ENCODE data around the gene HDGFL2.

HDGFL2 gene

DNA sequence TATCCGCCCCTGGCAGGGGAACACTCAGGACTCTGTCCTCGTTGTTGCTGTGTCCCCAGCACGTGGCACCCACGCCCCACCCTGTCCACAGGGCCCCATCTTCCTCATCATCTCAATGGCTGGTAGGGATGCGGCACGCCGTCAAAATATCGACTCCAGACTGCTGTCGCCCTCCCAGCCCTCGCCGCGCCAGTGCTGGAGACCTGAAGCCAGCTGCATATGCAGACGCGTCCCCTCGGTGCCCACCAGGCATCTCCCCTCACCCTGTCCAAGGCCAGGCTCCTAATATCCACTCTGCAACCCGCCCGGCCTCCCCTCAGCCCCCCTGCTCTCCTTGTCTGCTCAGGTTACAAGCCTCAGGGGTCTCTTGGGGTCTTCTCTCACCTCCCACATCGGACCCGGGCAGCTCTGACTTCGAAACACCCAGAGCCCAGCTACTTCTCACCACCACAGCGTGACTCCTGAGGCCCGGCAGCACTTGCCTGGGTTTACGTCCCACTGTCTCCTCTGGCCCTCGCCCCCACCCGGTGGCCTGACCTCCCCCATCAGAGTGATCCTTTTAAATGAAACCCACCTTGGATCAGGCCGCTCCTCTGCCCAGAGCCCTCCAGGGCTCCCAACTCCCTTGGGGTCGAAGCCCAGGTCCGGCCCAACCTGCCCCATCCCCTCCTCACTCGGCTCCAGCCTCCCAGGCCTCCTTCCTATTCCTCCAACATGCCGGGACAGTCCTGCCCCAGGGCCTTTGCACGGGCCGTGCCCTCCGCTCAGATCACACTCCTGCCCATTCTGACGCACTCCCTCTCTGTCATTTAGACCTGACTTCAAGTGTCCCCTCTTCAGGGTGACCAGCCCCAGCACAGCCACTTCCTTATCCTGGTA lies 33.7 kb downstream of the HDGFL2 start:
- H3K27me3 ChIP-seq (ENCODE audit: insufficient read depth, low read length, poor library complexity): no peaks in the 10 kb centered on the region
- H4K8ac ChIP-seq (ENCODE audit: low read depth, low read length): no peak overlapping the region
- no peak overlapping the region for H3K23ac ChIP-seq (ENCODE audit: low read length)
- H3K4me1 ChIP-seq (ENCODE audit: control insufficient read depth, low read depth, low read length): no peaks in the 10 kb centered on the region
- H3K36me3 ChIP-seq (ENCODE audit: control insufficient read depth, insufficient read depth, low read length): peaks cover 7% of the 10 kb centered on the region
- no peak overlapping the region for H4K5ac ChIP-seq (ENCODE audit: low read length)
- H3K56ac ChIP-seq (ENCODE audit: low read length): no peak overlapping the region
- no peaks in the 10 kb centered on the region for H3K79me2 ChIP-seq (ENCODE audit: control insufficient read depth, insufficient read depth, low read length)
- DNase-seq: no peak
- H3K4ac ChIP-seq (ENCODE audit: low read depth, low read length): no peak overlapping the region
- no peak overlapping the region for H2BK5ac ChIP-seq (ENCODE audit: low read length)
- H3K27ac ChIP-seq (ENCODE audit: low read depth, low read length): no peak overlapping the region
- no peak overlapping the region for H2BK15ac ChIP-seq (replicated peaks; ENCODE audit: low read depth)
- H3K18ac ChIP-seq (ENCODE audit: low read length): no peak overlapping the region
- H2AK5ac ChIP-seq (ENCODE audit: low read length): no peak overlapping the region
- H3K4me3 ChIP-seq (ENCODE audit: low read length): no peak overlapping the region
- no peak overlapping the region for H3K4me2 ChIP-seq (ENCODE audit: low read length)
- H3K79me1 ChIP-seq (ENCODE audit: low read length): no peaks in the 10 kb centered on the region
- WGBS (ENCODE audit: extremely low coverage, insufficient coverage, low lambda C conversion rate): no CpG with 5 or more reads among the region's 34 CpGs
- H3K9ac ChIP-seq (ENCODE audit: low read length): no peak overlapping the region
- H2BK120ac ChIP-seq (ENCODE audit: low read depth, low read length): no peak overlapping the region

DNA sequence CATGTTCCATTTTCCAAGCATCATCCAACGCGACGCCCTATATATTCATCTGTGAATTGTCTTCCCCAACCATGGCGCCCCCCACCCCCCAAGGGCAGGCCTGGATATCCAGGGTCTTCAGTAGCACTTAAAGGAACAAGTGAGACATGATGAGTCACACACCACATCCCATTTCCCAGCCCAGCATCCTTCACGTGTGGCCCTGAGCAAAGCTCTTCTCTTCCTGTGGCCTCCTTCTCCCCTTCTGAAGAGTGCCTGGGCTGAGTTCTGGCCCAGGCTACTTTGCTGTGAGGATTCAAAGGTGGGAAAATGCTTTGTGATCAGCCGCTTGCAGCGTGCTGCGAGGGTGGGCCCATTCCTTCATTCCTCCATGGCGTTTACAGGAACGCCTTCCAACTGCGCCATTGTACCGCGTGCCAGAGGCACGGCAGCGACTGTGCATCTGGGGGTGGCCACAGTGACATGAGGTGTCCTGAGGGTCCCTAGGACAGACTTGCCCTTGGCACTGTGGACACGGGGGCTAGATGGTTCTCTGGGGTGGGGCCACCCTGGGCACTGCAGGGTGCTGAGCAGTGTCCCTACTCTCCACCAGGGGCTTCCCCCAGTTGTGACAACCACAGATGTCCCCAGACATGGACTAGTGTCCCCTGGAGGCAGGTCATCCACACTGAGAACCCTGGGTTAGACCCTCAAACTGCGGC lies 34.5 kb downstream of the HDGFL2 start:
- no peaks in the 10 kb centered on the region for H3K79me2 ChIP-seq (ENCODE audit: control insufficient read depth, insufficient read depth, low read length)

DNA sequence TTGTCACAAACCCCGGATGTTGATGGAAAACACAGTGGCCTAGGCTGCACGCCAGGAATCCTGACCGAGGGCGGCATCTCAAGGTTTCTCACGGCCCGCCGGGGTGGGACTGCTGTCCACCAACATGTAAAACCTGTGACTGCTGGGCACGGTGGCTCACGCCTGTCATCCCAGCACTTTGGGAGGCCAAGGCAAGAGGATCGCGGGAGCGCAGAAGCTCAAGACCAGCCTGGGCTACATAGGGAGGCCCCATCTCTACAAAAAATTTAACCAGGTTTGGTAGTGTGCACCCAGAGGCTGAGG lies 35.0 kb downstream of the HDGFL2 start:
- Histone ChIP-seq H3K79me1 (ENCODE audit: low read length) (no peaks in the 10 kb centered on the region), H3K27me3 (ENCODE audit: insufficient read depth, low read length, poor library complexity) (no peaks in the 10 kb centered on the region), H3K27ac (ENCODE audit: low read depth, low read length) (no peak overlapping the region), H3K36me3 (ENCODE audit: control insufficient read depth, insufficient read depth, low read length) (peaks cover 2% of the 10 kb centered on the region), H3K4ac (ENCODE audit: low read depth, low read length) (no peak overlapping the region), H4K5ac (ENCODE audit: low read length) (no peak overlapping the region), H3K79me2 (ENCODE audit: control insufficient read depth, insufficient read depth, low read length) (no peaks in the 10 kb centered on the region), H3K4me3 (ENCODE audit: low read length) (no peak overlapping the region), H3K56ac (ENCODE audit: low read length) (no peak overlapping the region), H2BK15ac (replicated peaks; ENCODE audit: low read depth) (no peak overlapping the region), H3K23ac (ENCODE audit: low read length) (no peak overlapping the region), H3K4me2 (ENCODE audit: low read length) (no peak overlapping the region), H3K9ac (ENCODE audit: low read length) (no peak overlapping the region), H3K18ac (ENCODE audit: low read length) (no peak overlapping the region), H2AK5ac (ENCODE audit: low read length) (no peak overlapping the region), H2BK5ac (ENCODE audit: low read length) (no peak overlapping the region), H3K4me1 (ENCODE audit: control insufficient read depth, low read depth, low read length) (no peaks in the 10 kb centered on the region), H2BK120ac (ENCODE audit: low read depth, low read length) (no peak overlapping the region), H4K8ac (ENCODE audit: low read depth, low read length) (no peak overlapping the region)
- DNase-seq: no peak
- WGBS (ENCODE audit: extremely low coverage, insufficient coverage, low lambda C conversion rate): no CpG with 5 or more reads among the region's 12 CpGs

More for the DNA sequence above, 34.5 kb downstream of the HDGFL2 start:
- no peak overlapping the region for H3K9ac ChIP-seq (ENCODE audit: low read length)
- no peak overlapping the region for H3K4me3 ChIP-seq (ENCODE audit: low read length)
- H2AK5ac ChIP-seq (ENCODE audit: low read length): no peak overlapping the region
- H3K56ac ChIP-seq (ENCODE audit: low read length): no peak overlapping the region
- no peak overlapping the region for H3K4ac ChIP-seq (ENCODE audit: low read depth, low read length)
- no peaks in the 10 kb centered on the region for H3K27me3 ChIP-seq (ENCODE audit: insufficient read depth, low read length, poor library complexity)
- no CpG with 5 or more reads among the region's 17 CpGs for WGBS (ENCODE audit: extremely low coverage, insufficient coverage, low lambda C conversion rate)
- no peak overlapping the region for H3K18ac ChIP-seq (ENCODE audit: low read length)
- no peak overlapping the region for H3K27ac ChIP-seq (ENCODE audit: low read depth, low read length)
- peaks cover 2% of the 10 kb centered on the region for H3K36me3 ChIP-seq (ENCODE audit: control insufficient read depth, insufficient read depth, low read length)
- H3K4me2 ChIP-seq (ENCODE audit: low read length): no peak overlapping the region
- DNase-seq: no peak
- H3K79me1 ChIP-seq (ENCODE audit: low read length): no peaks in the 10 kb centered on the region
- no peaks in the 10 kb centered on the region for H3K4me1 ChIP-seq (ENCODE audit: control insufficient read depth, low read depth, low read length)
- H4K5ac ChIP-seq (ENCODE audit: low read length): no peak overlapping the region
- no peak overlapping the region for H3K23ac ChIP-seq (ENCODE audit: low read length)
- H4K8ac ChIP-seq (ENCODE audit: low read depth, low read length): no peak overlapping the region
- H2BK120ac ChIP-seq (ENCODE audit: low read depth, low read length): no peak overlapping the region
- no peak overlapping the region for H2BK15ac ChIP-seq (replicated peaks; ENCODE audit: low read depth)
- H2BK5ac ChIP-seq (ENCODE audit: low read length): no peak overlapping the region

DNA sequence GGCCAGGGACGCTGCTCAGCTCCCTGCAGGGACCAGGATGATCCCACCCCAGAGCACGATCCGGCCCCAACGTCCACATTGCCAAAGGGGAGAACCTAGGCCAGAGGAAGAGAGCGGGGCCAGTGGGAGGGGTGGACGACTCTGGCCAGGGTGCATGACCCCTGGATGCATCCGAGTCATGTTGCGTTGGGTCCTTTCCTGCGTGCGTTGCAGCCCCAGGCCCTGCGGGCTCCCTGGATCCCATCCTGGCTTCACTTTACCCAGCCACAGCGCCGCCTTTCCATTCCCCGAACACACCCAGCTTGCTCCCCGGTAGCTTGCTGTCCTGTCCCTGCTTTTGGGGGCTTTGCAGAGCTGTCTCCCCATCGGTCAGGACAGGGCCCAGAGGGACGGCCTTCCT lies 35.7 kb downstream of the HDGFL2 start:
- DNase-seq: no peak
- no CpG with 5 or more reads among the region's 17 CpGs for WGBS (ENCODE audit: extremely low coverage, insufficient coverage, low lambda C conversion rate)
- Histone ChIP-seq H3K4ac (ENCODE audit: low read depth, low read length) (no peak overlapping the region), H3K27ac (ENCODE audit: low read depth, low read length) (no peak overlapping the region), H3K27me3 (ENCODE audit: insufficient read depth, low read length, poor library complexity) (no peaks in the 10 kb centered on the region), H3K4me1 (ENCODE audit: control insufficient read depth, low read depth, low read length) (no peaks in the 10 kb centered on the region), H4K5ac (ENCODE audit: low read length) (no peak overlapping the region), H3K9ac (ENCODE audit: low read length) (no peak overlapping the region), H2BK120ac (ENCODE audit: low read depth, low read length) (no peak overlapping the region), H3K56ac (ENCODE audit: low read length) (no peak overlapping the region), H3K79me2 (ENCODE audit: control insufficient read depth, insufficient read depth, low read length) (no peaks in the 10 kb centered on the region), H3K4me3 (ENCODE audit: low read length) (no peak overlapping the region), H3K23ac (ENCODE audit: low read length) (no peak overlapping the region), H2BK15ac (replicated peaks; ENCODE audit: low read depth) (no peak overlapping the region), H4K8ac (ENCODE audit: low read depth, low read length) (no peak overlapping the region), H3K4me2 (ENCODE audit: low read length) (no peak overlapping the region), H3K79me1 (ENCODE audit: low read length) (no peaks in the 10 kb centered on the region), H2BK5ac (ENCODE audit: low read length) (no peak overlapping the region), H3K18ac (ENCODE audit: low read length) (no peak overlapping the region), H3K36me3 (ENCODE audit: control insufficient read depth, insufficient read depth, low read length) (peaks cover 2% of the 10 kb centered on the region), H2AK5ac (ENCODE audit: low read length) (no peak overlapping the region)

DNA sequence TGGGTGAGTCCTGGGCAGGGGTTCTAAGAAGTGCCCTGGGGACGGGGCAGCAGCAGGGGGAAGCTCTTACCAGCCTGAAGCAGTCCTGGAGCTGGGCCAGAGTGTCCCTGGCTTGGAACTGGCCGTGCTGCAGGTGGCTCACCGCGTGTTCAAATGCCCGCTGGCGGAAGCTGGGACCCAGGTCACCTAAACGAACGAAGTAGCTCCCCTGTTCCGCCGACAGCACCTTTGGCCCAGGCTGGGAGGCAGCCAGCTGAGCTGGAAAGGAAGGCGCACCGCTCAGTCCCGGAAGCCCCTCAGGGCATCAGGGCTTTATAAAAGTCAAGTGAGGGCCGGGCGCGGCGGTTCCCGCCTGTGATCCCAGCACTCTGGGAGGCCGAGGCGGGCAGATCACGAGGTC lies 36.6 kb downstream of the HDGFL2 start:
- H3K36me3 ChIP-seq (ENCODE audit: control insufficient read depth, insufficient read depth, low read length): peaks cover 2% of the 10 kb centered on the region
- no peak overlapping the region for H3K56ac ChIP-seq (ENCODE audit: low read length)
- no peaks in the 10 kb centered on the region for H3K79me2 ChIP-seq (ENCODE audit: control insufficient read depth, insufficient read depth, low read length)
- H4K8ac ChIP-seq (ENCODE audit: low read depth, low read length): no peak overlapping the region
- H3K23ac ChIP-seq (ENCODE audit: low read length): no peak overlapping the region
- no peak overlapping the region for H2BK15ac ChIP-seq (replicated peaks; ENCODE audit: low read depth)
- H3K27me3 ChIP-seq (ENCODE audit: insufficient read depth, low read length, poor library complexity): no peaks in the 10 kb centered on the region
- no peak overlapping the region for H2BK5ac ChIP-seq (ENCODE audit: low read length)
- no peak overlapping the region for H3K4me3 ChIP-seq (ENCODE audit: low read length)
- no peaks in the 10 kb centered on the region for H3K79me1 ChIP-seq (ENCODE audit: low read length)
- no peak overlapping the region for H3K4me2 ChIP-seq (ENCODE audit: low read length)
- DNase-seq: no peak
- no peak overlapping the region for H2BK120ac ChIP-seq (ENCODE audit: low read depth, low read length)
- no CpG with 5 or more reads among the region's 21 CpGs for WGBS (ENCODE audit: extremely low coverage, insufficient coverage, low lambda C conversion rate)
- H3K4me1 ChIP-seq (ENCODE audit: control insufficient read depth, low read depth, low read length): no peaks in the 10 kb centered on the region
- H2AK5ac ChIP-seq (ENCODE audit: low read length): no peak overlapping the region
- no peak overlapping the region for H3K9ac ChIP-seq (ENCODE audit: low read length)
- H4K5ac ChIP-seq (ENCODE audit: low read length): no peak overlapping the region
- H3K18ac ChIP-seq (ENCODE audit: low read length): no peak overlapping the region
- H3K27ac ChIP-seq (ENCODE audit: low read depth, low read length): no peak overlapping the region
- no peak overlapping the region for H3K4ac ChIP-seq (ENCODE audit: low read depth, low read length)

Data from mesendoderm (in vitro differentiated cells).